Stimulated activated CD4-positive, alpha-beta T cell treated with anti-CD3 and anti-CD28 coated beads, Interleukin-4, amount 100 ng/mL, for 4 hours (primary cell): Measurements from ENCODE around the gene TPI1.

ENCODE experiments used
- DNase-seq, 2 experiments: peaks; one replicate each; pipeline ENCODE4 v3.0.0-alpha.2; 2020

The TPI1 gene

GRCh38 chr12:6828781-6829535 is 38.4 kb upstream of the TPI1 start:
- peak; percentile 27 to 48 for DNase-seq

- no peak for DNase-seq
Measured at GRCh38 chr12:6829536-6830220, 37.7 kb upstream of the TPI1 start.

DNA sequence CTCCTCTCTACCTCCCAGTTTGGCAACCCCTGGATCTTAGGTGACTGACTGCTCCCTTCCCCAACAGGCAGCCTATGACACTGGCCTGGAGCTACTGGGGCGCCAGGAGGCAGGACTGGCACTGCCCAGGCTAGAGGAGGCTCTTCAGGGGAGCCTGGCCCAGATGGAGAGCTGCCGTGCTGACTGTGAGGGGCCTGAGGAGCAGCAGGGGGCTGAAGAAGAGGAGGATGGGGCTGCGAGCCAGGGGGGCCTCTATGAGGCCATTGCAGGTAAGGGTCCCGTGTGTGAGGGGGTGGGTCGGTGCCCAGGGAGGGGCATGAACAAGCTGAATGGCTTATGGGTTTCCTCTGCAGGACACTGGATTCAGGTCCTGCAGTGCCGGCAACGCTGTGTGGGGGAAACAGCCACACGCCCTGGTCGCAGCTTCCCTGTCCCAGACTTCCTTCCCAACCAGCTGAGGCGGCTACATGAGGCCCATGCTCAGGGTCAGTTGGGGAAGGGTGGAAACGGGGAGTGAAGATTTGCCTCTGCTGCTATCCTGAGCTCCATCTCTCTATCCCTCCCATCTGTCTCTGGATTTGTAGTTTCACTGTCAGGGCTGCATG is 36.9 kb upstream of the TPI1 start:
- no peak for DNase-seq

DNA sequence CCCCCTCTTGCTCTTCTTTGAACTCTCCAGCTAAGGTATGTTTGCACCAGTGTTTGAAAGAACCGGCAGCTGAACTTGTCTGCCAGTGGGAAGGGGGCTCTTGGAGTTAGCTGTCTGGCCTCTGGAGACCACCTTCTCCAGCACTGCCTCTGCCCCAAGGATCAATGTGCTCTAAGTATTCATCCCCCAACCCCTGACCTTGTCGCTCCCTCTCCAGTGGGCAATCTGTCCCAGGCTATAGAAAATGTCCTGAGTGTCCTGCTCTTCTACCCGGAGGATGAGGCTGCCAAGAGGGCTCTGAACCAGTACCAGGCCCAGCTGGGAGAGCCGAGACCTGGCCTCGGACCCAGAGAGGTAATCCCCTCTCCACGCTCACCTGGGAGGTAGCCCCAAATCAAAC is 36.3 kb upstream of the TPI1 start:
- no peak for DNase-seq

- DNase-seq, result no peak
Measured at GRCh38 chr12:6831450-6831995, 35.8 kb upstream of the TPI1 start.

DNA sequence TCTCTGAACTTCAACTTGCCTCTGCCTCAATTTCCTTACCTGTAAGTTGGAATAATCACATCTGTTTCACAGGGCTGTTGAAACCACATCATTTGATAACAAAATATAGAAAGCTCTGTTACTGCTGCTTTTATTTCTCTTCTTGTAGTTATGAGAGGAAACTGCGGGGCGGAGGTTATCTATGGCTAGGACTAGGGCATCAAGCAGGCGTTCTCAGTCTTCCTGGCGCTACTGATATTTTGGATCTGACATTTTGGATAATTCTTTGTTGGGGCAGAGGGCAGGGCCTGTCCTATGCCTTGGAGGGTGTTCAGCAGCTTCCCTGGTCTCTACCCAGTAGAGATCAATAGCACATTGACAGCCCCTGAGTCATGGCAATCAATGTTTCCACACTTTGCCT is 35.2 kb upstream of the TPI1 start:
- no peak for DNase-seq

DNA sequence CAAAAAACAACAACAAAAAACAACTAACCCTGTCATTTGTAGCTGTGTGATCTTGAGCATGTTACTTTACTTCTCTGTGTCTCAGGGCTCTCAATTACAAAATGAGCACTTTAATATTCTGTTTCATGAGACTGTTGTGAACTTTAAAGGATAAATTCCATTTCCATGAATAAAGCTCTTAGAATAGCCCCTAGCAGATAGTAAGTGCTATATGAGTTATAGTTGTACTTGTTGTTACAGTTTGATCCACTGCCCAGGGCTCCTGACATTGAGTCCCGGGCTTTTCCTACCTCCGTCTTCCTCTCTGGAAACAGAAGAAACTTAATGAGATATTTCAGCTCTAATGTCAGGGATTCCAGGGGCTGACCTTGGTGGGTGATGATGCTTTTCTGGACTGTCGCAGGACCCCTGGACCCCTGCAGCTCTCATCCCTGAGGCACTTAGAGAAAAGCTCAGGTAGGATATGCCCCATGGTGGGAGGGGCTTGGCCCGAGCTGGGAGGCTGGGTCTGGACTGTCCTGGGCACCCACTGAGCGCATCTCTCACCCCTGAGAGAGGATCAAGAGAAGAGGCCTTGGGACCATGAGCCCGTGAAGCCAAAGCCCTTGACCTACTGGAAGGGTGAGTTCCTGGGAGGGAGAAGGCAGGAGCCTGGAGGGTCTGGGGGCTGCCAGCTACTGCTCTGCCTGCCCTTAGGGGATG is 34.0 kb upstream of the TPI1 start:
- no peak for DNase-seq

DNA sequence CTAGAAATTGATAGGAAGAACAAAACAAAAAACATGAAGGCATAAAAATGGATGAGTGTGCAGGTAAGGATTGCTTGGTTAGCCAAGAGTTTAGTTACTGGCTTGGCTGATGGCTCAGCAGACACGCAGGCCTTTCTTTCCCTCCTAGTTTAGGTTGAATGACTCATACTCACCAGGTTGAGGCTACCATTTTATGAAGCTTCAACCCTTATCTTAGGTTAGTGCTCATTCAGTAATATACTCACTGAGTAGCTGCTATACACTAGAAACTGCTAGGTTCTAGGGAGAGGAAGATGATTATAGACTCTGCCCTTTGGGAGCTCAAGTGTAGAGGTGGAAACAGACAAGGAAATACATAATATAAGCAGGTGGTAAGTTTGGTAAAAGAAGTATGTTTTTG is 33.1 kb upstream of the TPI1 start:
- DNase-seq, result no peak

- DNase-seq, result no peak
Measured at GRCh38 chr12:6834873-6835272, 32.5 kb upstream of the TPI1 start.

DNA sequence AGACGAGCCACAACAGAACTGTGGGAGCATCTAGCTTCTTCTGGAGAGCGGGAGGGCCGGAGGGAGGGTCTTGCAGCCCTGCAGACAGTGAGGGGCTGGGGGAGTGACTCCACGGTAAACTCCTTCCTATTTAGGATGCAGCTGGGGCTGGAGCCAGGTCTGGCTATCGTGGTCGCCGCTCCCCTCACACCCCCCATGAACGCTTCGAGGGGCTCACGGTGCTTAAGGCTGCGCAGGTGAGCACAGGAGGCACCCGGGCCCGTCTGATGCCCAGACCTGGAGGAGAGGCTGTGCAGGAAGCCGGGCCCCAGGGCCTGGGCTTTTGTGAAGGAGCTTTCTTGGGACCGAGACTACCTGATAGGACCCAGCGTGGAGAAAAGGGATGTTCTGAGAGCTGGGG is 30.5 kb upstream of the TPI1 start:
- no peak for DNase-seq

DNA sequence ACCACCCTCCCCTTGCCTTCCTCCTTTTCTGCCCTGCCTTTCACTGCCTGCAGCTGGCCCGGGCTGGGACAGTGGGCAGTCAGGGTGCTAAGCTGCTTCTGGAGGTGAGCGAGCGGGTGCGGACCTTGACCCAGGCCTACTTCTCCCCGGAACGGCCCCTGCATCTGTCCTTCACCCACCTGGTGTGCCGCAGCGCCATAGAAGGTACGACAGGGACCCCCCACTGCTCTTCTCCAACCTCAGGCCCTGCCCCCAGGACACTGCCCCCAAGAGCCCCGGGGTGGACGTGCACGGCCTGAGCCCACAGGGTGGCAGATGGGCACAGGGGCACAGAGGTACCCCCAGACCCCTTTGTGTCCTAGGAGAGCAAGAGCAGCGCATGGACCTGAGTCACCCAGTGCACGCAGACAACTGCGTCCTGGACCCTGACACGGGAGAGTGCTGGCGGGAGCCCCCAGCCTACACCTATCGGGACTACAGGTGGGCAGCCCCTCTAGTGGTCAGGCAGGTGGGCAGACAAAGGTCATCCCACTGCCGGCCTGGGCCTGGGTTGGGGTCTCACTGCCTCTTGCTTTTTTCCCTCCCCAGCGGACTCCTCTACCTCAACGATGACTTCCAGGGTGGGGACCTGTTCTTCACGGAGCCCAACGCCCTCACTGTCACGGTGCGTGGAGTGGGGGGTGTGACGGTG is 29.8 kb upstream of the TPI1 start:
- DNase-seq, result no peak

DNA sequence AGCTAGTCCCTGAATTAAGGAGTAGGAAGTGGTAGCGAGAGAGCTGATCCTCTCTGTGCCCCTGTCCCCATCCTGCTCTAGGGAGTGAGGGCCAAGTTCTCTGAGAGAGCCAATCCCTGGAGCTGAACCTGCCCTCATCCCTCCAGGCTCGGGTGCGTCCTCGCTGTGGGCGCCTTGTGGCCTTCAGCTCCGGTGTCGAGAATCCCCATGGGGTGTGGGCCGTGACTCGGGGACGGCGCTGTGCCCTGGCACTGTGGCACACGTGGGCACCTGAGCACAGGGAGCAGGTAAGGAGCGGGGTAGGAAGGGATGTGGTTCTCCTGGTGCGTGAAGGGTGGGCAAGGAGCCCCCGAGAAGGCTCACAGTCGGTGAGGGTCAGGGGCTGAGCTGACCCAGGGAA is 28.5 kb upstream of the TPI1 start:
- DNase-seq, result no peak

DNA sequence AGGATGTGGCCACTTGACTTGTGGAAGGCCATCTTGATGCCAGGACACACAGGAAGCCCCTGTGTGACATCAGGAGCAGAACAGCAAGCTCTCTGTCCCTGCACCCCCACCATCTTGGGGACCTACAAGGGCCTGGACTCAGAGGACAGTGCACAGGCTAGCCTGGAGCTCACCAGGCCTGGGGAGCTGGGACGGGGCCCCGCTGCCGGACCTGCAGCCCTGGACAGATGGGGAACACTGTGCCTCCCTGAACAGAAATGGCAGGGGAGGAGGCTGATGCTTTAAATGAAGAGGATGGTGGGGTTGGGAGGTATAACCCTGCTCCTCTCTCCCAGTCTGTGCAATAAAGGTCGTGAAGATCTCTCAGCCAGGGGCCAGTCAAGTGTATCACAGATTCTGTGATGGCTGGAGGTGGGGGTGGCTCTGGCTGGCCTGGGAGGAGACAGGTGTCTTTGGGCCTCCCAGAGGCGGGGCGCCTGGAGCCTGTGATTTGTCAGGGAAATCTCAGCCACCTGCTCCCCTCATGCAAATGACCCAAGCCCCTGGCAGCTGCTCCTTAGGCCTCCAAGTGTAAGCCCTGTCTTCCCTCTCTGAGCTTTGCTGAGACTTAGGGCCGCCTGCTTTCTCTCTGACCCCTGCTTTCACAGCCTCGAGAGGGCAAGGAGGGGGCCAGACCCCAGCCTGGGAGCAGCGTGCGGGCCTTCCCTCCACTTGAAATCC is 27.7 kb upstream of the TPI1 start:
- DNase-seq, result no peak

DNA sequence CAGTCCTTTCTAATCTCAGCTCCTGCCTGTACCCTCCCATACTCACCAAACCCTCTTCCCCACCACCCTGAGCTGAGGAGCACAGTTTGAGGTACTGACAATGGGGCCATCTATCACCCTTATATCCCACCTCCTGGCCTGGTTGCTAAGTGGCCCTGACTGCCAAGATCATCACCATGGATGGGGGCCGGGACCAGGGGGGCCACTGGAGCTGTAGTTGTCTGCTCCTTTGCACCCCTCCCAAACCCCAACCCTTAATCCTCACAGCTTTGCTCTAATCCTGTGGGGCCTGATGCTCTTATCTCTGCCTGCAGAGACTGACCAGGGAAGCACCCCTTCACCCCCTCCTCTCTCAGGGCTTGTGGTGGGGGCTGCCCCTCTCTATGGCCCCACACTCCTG is 27.0 kb upstream of the TPI1 start:
- DNase-seq, result no peak

DNA sequence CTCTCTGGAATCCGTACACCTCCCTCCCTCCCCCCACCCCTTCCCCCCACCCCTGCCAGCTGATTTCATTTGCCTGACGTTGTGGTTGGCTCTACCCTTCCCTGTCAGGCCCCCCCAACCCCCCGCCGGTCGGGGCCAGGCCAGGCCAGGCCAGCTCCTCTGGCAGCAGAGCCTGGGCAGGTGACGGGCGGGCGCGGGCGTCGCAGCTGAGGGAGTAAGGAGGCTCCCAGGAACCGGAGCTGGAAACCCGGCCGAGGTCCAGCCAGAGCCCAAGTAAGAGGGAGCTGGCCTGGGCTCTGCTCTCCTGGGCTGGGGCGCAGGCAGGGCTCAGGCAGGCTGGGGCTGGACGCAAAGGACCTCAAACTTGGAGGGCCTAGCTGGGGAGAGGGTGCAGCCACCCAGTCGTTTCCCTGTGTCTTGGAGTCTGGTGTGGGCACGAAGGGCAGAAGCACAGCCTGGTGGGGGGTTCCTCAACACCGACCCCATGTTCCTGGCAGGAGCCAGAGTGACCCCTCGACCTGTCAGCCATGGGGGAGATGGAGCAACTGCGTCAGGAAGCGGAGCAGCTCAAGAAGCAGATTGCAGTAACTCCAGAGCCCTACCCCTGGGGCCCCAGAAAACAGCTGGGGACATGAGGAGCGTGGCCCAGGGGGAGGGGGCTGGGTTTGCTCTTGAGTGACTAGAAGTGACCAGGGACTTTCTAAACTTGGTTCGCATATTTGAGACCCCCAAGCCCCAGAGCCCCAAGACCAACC is 26.4 kb upstream of the TPI1 start, which contains the start of gene GNB3:
GNB3 (plus strand) TSS at position 165 of the 755 bp plus-strand sequence; CDS start at position 528, 363 bp downstream.
- DNase-seq, result no peak

GRCh38 chr12:6842075-6842474 is 25.3 kb upstream of the TPI1 start:
- DNase-seq, result no peak

GRCh38 chr12:6843118-6843902 is 24.0 kb upstream of the TPI1 start:
- DNase-seq, result no peak

GRCh38 chr12:6845395-6845794 is 21.9 kb upstream of the TPI1 start:
- DNase-seq, result no peak

- DNase-seq, result no peak
Measured at GRCh38 chr12:6846316-6846869, 20.9 kb upstream of the TPI1 start.

- no peak for DNase-seq
Measured at GRCh38 chr12:6847676-6848075, 19.7 kb upstream of the TPI1 start.
